BJ (cell line): ENCODE measurements around the gene SEC16A. TPM values are rescaled to one million over a fixed set of nuclear protein-coding genes. Genes with fewer than 3 reads are reported as not detected.

ENCODE experiments used
- CTCF ChIA-PET: fragments of 350-600 bp; formaldehyde crosslinking; extraction: SDS; loops from one replicate; lab custom pipeline; 2021; ENCODE audit warnings: antibody characterized with exemption, inconsistent platforms; lab: Yijun Ruan, JAX
- POLR2A ChIA-PET: fragments of 300-600 bp; sonication (Branson Sonifier 250); formaldehyde crosslinking; extraction: SDS; loops from one replicate; lab custom pipeline; 2021; ENCODE audit warnings: antibody characterized with exemption; lab: Charles Lee
- DNase-seq: peaks from one replicate; pipeline ENCODE4 v3.0.0-alpha.2; 2011; ENCODE audit warnings: low read depth
- H3K27me3 ChIP-seq: 2 replicates; pipeline ENCODE4 v1.6.0; 2011; ENCODE audit warnings: low read length; ENCODE audit not compliant: control insufficient read depth, insufficient read depth
- H3K36me3 ChIP-seq: 2 replicates; pipeline ENCODE4 v1.5.1; 2011; ENCODE audit warnings: low read length; ENCODE audit not compliant: control insufficient read depth, insufficient read depth
- H3K4me3 ChIP-seq: 2 replicates; pipeline ENCODE4 v1.5.1; 2011; ENCODE audit warnings: low read depth, mild to moderate bottlenecking, control low read depth, low read length
- CTCF ChIP-seq: IDR thresholded peaks from 2 replicates; pipeline ENCODE4 v1.5.1; 2011; ENCODE audit warnings: low read depth, mild to moderate bottlenecking, control low read depth, inconsistent platforms, low read length, moderate library complexity; ENCODE audit not compliant: insufficient read depth
- polyA plus RNA-seq: library from polyadenylated mRNA; depleted of rRNA; stranded (reverse); fragments of >200 nt; gene quantifications from 2 replicates; pipeline ENCODE4 v1.2.3, GENCODE V29; 2011

Gene SEC16A
- polyA plus RNA-seq, 1 experiment: 24.4 TPM

- Histone ChIP-seq H3K4me3 (no peak overlapping the region), H3K27me3 (no peaks in the 10 kb centered on the region), H3K36me3 (peaks cover 81% of the 10 kb centered on the region)
- POLR2A ChIA-PET: no interaction called here
- CTCF ChIA-PET: interaction anchor here (0.9 to 1.0 kb wide), 2 partner anchors 153 to 155 kb away, joined by 4 read pairs; no protein-coding TSS in a partner anchor
- DNase-seq: no peak
- TF ChIP-seq CTCF: no peak
Measured at GRCh38 chr9:136471802-136472487, 10.9 kb downstream of the SEC16A start.

- no peaks in the 10 kb centered on the region for H3K27me3 ChIP-seq
- peaks cover 82% of the 10 kb centered on the region for H3K36me3 ChIP-seq
- no peak for TF ChIP-seq CTCF
- no peak for DNase-seq
- ChIA-PET CTCF (interaction anchor here (0.9 to 1.8 kb wide), 4 partner anchors 29 to 200 kb away, joined by 3 to 5 read pairs (median 4); no protein-coding TSS in a partner anchor), POLR2A (no interaction called here)
- H3K4me3 ChIP-seq: no peak overlapping the region
Measured at GRCh38 chr9:136470792-136471469, 11.9 kb downstream of the SEC16A start.

GRCh38 chr9:136470356-136470755, 12.5 kb downstream of the SEC16A start:
- peaks cover 82% of the 10 kb centered on the region for H3K36me3 ChIP-seq
- no peak for DNase-seq
- H3K4me3 ChIP-seq: no peak overlapping the region
- H3K27me3 ChIP-seq: no peaks in the 10 kb centered on the region
- CTCF ChIA-PET: interaction anchor here (0.9 to 1.8 kb wide), 2 partner anchors 28 to 201 kb away, joined by 3 to 5 read pairs; no protein-coding TSS in a partner anchor
- TF ChIP-seq CTCF: no peak
- POLR2A ChIA-PET: no interaction called here

GRCh38 chr9:136467766-136468165, 15.1 kb downstream of the SEC16A start:
- ChIA-PET CTCF (no interaction called here), POLR2A (no interaction called here)
- no peak overlapping the region for H3K4me3 ChIP-seq
- TF ChIP-seq CTCF: no peak
- H3K27me3 ChIP-seq: no peaks in the 10 kb centered on the region
- DNase-seq: no peak
- peaks cover 75% of the 10 kb centered on the region for H3K36me3 ChIP-seq

GRCh38 chr9:136466155-136466541, 16.7 kb downstream of the SEC16A start:
- ChIA-PET POLR2A (no interaction called here), CTCF (no interaction called here)
- Histone ChIP-seq H3K4me3 (no peak overlapping the region), H3K36me3 (peaks cover 70% of the 10 kb centered on the region), H3K27me3 (no peaks in the 10 kb centered on the region)
- TF ChIP-seq CTCF: no peak
- no peak for DNase-seq
